ENCODE measurements around the gene VWF.

Gene VWF

GRCh38 chr12:5921966-5922899 lies 202.2 kb downstream of the VWF start:
- FAIRE-seq (no peak), DNase-seq (ENCODE audit: low spot score) (no peak)

- DNase-seq (ENCODE audit: low spot score) (no peak), FAIRE-seq (peak; percentile 96)
Measured at GRCh38 chr12:5921027-5921909, 203.2 kb downstream of the VWF start.

GRCh38 chr12:5916785-5917290 lies 207.6 kb downstream of the VWF start:
- FAIRE-seq = no peak

GRCh38 chr12:5915511-5915910 lies 209.0 kb downstream of the VWF start:
- FAIRE-seq = peak; percentile 81
- DNase-seq (ENCODE audit: low spot score) = no peak

More at GRCh38 chr12:5916785-5917290, 207.6 kb downstream of the VWF start:
- no peak for DNase-seq (ENCODE audit: low spot score)

GRCh38 chr12:5914387-5915149 lies 209.9 kb downstream of the VWF start:
- FAIRE-seq = no peak
- no peak for DNase-seq (ENCODE audit: low spot score)

- FAIRE-seq = no peak
- DNase-seq (ENCODE audit: low spot score) = no peak
Measured at GRCh38 chr12:5913387-5913786, 211.1 kb downstream of the VWF start.

- no peak for DNase-seq (ENCODE audit: low spot score)
- no peak for FAIRE-seq
Measured at GRCh38 chr12:5912437-5913334, 211.8 kb downstream of the VWF start.

- DNase-seq (ENCODE audit: low spot score) (no peak), FAIRE-seq (no peak)
Measured at GRCh38 chr12:5912011-5912410, 212.5 kb downstream of the VWF start.

- DNase-seq (ENCODE audit: low spot score) (no peak), FAIRE-seq (peak; percentile 80)
Measured at GRCh38 chr12:5910790-5911548, 213.5 kb downstream of the VWF start.

GRCh38 chr12:5909560-5909959 lies 214.9 kb downstream of the VWF start:
- FAIRE-seq (no peak), DNase-seq (ENCODE audit: low spot score) (no peak)

- FAIRE-seq (peak; percentile 75), DNase-seq (ENCODE audit: low spot score) (no peak)
Measured at GRCh38 chr12:5908251-5908650, 216.2 kb downstream of the VWF start.

GRCh38 chr12:5907807-5908206 lies 216.7 kb downstream of the VWF start:
- FAIRE-seq (peak; percentile 13), DNase-seq (ENCODE audit: low spot score) (no peak)

GRCh38 chr12:5905757-5906156 lies 218.7 kb downstream of the VWF start:
- FAIRE-seq (no peak), DNase-seq (ENCODE audit: low spot score) (no peak)

- FAIRE-seq = peak; percentile 44
- no peak for DNase-seq (ENCODE audit: low spot score)
Measured at GRCh38 chr12:5904969-5905368, 219.5 kb downstream of the VWF start.

GRCh38 chr12:5904441-5904840 lies 220.0 kb downstream of the VWF start:
- FAIRE-seq (peak; percentile 9), DNase-seq (ENCODE audit: low spot score) (no peak)

GRCh38 chr12:5902736-5903135 lies 221.7 kb downstream of the VWF start:
- no peak for FAIRE-seq
- DNase-seq (ENCODE audit: low spot score) = no peak

- FAIRE-seq (no peak), DNase-seq (ENCODE audit: low spot score) (no peak)
Measured at GRCh38 chr12:5901416-5901815, 223.1 kb downstream of the VWF start.

- DNase-seq (ENCODE audit: low spot score) = no peak
- peak; percentile 53 for FAIRE-seq
Measured at GRCh38 chr12:5900533-5901205, 223.8 kb downstream of the VWF start.

GRCh38 chr12:5900076-5900475 lies 224.4 kb downstream of the VWF start:
- peak; percentile 30 for FAIRE-seq
- DNase-seq (ENCODE audit: low spot score) = no peak
